HG02885 (cell line): ENCODE measurements around the gene RCCD1.
A peak's percentile ranks its signal among the peaks of the same experiment; 100 is the strongest.

Source experiments
- ATAC-seq: cut with Tn5 transposase; IDR thresholded peaks from one replicate; pipeline ENCODE4 v1.9.1; 2021; ENCODE audit warnings: mild to moderate bottlenecking; ENCODE audit not compliant: unreplicated experiment, poor library complexity

The RCCD1 gene

GRCh38 chr15:90960298-90961091, 5.8 kb downstream of the RCCD1 start:
- ATAC-seq: no peak

DNA sequence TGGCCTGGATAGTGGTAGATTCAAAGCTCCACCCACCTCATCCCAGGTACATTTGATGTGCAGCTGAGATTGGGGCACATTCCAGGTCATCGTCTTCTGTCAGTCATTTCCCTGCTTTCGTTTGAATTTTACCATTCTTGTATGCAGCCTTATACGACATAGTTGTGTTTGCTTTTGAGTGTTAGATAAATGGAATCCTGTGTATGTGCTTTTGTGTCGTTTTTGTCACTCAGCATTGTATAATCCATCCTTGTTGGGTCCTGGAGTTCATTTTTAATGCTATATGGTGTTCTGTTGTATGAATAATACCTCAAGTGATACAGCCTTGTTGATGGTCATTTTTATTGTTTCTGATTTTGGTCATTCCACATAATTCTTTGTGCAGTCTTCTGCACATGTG, 7.3 kb downstream of the RCCD1 start:
- ATAC-seq: no peak

GRCh38 chr15:90966262-90966661, 11.6 kb downstream of the RCCD1 start:
- ATAC-seq: no peak

- no peak for ATAC-seq
Measured at GRCh38 chr15:90967206-90967605, 12.5 kb downstream of the RCCD1 start.

GRCh38 chr15:90968434-90968833, 13.8 kb downstream of the RCCD1 start:
- no peak for ATAC-seq

GRCh38 chr15:90970274-90970673, 15.6 kb downstream of the RCCD1 start:
- no peak for ATAC-seq

DNA sequence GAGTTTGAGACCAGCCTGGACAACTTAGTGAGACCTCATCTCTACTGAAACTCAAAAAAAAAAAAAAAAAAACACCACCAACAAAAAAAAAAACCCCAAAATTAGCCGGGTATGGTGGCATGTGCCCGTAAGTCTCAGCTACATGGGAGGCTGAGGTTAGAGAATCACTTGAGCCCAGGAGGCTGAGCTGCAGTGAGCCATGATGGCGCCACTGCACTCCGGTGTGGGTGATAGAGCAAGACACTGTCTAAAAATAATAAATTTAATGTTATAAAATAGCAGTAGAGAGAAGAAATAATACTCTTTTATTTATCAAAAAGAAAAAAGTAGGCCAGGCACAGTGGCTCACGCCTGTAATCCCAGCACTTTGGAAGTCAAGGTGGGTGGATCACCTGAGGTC, 17.4 kb downstream of the RCCD1 start:
- ATAC-seq: no peak

- no peak for ATAC-seq
Measured at GRCh38 chr15:90974216-90974615, 19.5 kb downstream of the RCCD1 start.

GRCh38 chr15:90979582-90979981, 24.9 kb downstream of the RCCD1 start:
- ATAC-seq: no peak

GRCh38 chr15:90981681-90982080, 27.0 kb downstream of the RCCD1 start:
- peak; percentile 81 for ATAC-seq

- ATAC-seq: peak; percentile 39
Measured at GRCh38 chr15:90982135-90982534, 27.5 kb downstream of the RCCD1 start.

DNA sequence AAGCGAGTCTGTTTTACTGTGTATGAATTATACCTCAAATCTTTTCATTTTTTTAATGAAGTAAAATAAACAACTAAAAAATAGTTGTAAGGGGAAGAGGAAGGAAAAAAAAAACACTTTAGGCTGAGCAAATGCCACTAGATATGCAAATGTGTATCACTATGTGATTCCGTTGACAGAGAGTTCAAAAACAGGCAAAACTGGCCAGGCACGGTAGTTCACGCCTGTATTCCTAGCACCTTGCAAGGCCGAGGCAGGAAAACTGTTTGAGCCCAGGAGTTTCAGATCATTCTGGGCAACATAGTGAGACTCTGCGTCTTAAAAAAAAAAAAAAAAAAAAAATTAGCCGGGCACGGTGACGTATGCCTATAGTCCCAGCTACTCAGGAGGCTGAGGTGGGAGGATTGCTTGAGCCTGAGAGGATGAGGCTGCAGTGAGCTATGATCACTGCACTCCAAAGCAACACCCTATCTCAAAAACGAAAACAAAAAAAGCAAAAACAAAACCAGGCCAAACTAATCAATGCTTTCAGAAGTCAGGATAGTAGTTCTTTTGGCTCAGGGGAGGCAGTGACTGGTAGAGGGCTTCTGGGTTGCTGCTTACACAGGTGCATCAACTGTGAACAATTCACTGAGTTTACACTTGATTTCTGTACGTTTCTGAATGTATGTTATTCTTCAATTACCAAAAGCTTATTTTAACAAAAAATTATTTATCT, 32.3 kb downstream of the RCCD1 start:
- peak; percentile 59 for ATAC-seq

- no peak for ATAC-seq
Measured at GRCh38 chr15:90987561-90988141, 33.0 kb downstream of the RCCD1 start.

- no peak for ATAC-seq
Measured at GRCh38 chr15:90988296-90988695, 33.6 kb downstream of the RCCD1 start.

- ATAC-seq: no peak
Measured at GRCh38 chr15:90989040-90989768, 34.5 kb downstream of the RCCD1 start.

- no peak for ATAC-seq
Measured at GRCh38 chr15:90990446-90990845, 35.8 kb downstream of the RCCD1 start.

GRCh38 chr15:90991587-90992285, 37.1 kb downstream of the RCCD1 start:
- no peak for ATAC-seq

GRCh38 chr15:90994059-90994416, 39.4 kb downstream of the RCCD1 start:
- ATAC-seq: peak; percentile 17

DNA sequence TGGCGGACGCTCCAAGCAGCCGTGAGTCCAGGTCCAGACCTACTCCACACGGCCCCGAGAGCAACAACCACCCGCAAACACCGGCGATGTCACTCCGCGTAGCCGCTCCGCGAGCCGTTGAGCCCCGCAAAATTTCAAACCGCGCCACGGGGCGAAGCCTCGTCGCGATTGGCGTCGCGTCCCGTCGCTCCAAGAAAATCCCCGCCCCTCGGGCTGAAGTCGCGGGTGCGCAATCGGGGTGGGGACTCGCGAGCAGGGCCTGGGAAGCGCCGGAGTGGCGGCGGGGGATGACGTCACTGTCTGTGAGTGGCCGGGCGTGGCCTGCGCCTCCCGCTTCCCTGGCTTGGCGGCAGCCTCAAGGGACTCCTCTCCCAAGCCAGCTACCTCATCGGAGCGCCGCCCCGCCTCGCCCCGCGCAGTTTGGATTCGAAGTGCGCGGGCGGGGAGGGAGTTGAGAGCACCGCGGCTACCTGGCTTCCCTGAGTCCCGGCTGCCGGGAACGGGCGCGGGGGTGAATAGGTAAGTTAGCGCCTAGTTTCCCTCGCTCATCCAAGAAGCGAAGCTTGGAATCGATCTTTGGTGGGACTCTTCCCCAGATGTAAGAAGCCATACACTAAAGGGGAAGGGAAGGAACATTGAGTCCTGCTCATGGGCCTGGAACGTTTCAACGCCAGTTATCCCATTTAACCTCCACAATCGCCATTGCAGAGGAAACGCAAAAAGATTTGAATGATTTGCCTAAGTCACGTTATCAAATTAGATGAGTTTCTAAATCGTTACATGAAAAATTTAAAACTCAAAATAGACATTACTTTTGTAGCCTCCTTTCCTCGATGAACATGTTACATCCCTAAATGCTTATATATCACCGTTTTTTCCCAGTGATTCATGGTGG, 40.0 kb downstream of the RCCD1 start, which contains the start of gene PRC1:
PRC1 (minus strand) TSS at position 119 of the 895 bp plus-strand sequence; CDS start at position 1, 118 bp downstream.
- peak; percentile 95 for ATAC-seq
